Small intestine (tissue), 7 donors: ENCODE data around the gene DUS1L. TPM values are rescaled to one million over a fixed set of nuclear protein-coding genes. Genes with fewer than 3 reads are reported as not detected.

ENCODE experiments used
- DNase-seq, 2 donors: peaks; one replicate each; pipeline versions ENCODE4 v3.0.0 to v3.0.0-alpha.2; 2013
- FAIRE-seq: peaks from 2 replicates; lab custom pipeline; 2012; peaks lifted over from hg19 to GRCh38; lab: Jason Lieb, UNC
- H3K27ac ChIP-seq, 3 donors: one replicate each; pipeline ENCODE4 v1.5.1; 2013; ENCODE audit warnings: low read length in 2 of 3, mild to moderate bottlenecking in 2 of 3, control low read depth in 1 of 3, inconsistent platforms in 1 of 3, low read depth in 1 of 3, moderate library complexity in 1 of 3
- H3K27me3 ChIP-seq, 3 donors: one replicate each; pipeline ENCODE4 v1.6.1; 2013; ENCODE audit warnings: low read length in 3 of 3, inconsistent platforms in 1 of 3; ENCODE audit not compliant: control insufficient read depth in 3 of 3, insufficient read depth in 3 of 3
- H3K36me3 ChIP-seq, 3 donors: one replicate each; pipeline ENCODE4 v1.6.1; 2013; ENCODE audit warnings: low read length in 3 of 3, inconsistent platforms in 1 of 3, low read depth in 1 of 3, mild to moderate bottlenecking in 1 of 3, moderate library complexity in 1 of 3; ENCODE audit not compliant: control insufficient read depth in 3 of 3, insufficient read depth in 2 of 3
- H3K4me1 ChIP-seq, 3 donors: one replicate each; pipeline ENCODE4 v1.6.1; 2013; ENCODE audit warnings: low read length in 2 of 3, inconsistent platforms in 1 of 3, low read depth in 1 of 3, mild to moderate bottlenecking in 1 of 3, moderate library complexity in 1 of 3; ENCODE audit not compliant: control insufficient read depth in 3 of 3, insufficient read depth in 2 of 3
- H3K4me3 ChIP-seq, 3 donors: one replicate each; pipeline ENCODE4 v1.5.1; 2013; ENCODE audit warnings: low read length in 3 of 3, control low read depth in 1 of 3, inconsistent platforms in 1 of 3, low read depth in 1 of 3, mild to moderate bottlenecking in 1 of 3, moderate library complexity in 1 of 3
- H3K9me3 ChIP-seq, 2 donors: one replicate each; pipeline ENCODE4 v1.6.1; 2013; ENCODE audit warnings: low read depth in 1 of 2, low read length in 1 of 2; ENCODE audit not compliant: control insufficient read depth in 2 of 2, insufficient read depth in 1 of 2
- WGBS, 3 donors: extraction: QIAGEN DNeasy Blood & Tissue Kit; methylation state at CpG; one replicate each; pipeline ENCODE4 v1.1.7; 2013; 5-methylcytosine and 5-hydroxymethylcytosine counted together
- polyA plus RNA-seq, 4 donors: library from polyadenylated mRNA; stranded (reverse) in 3 of 4; unstranded in 1 of 4; fragments of 200-250 nt in 3 of 4; fragments of 120-200 nt in 1 of 4; gene quantifications; one replicate each; pipeline versions ENCODE4 v1.2.1 to v1.2.3, GENCODE V29; 2013
- donor health status: healthy with polysubstance abuse.
- donor health status: control.
- donor health status: control.
- donor health status: Bipolar disorder and iron deficiency.
- donor health status: healthy.

Gene DUS1L
- polyA plus RNA-seq, 4 donors, result 86.6 to 170 (median 127) TPM

DNA sequence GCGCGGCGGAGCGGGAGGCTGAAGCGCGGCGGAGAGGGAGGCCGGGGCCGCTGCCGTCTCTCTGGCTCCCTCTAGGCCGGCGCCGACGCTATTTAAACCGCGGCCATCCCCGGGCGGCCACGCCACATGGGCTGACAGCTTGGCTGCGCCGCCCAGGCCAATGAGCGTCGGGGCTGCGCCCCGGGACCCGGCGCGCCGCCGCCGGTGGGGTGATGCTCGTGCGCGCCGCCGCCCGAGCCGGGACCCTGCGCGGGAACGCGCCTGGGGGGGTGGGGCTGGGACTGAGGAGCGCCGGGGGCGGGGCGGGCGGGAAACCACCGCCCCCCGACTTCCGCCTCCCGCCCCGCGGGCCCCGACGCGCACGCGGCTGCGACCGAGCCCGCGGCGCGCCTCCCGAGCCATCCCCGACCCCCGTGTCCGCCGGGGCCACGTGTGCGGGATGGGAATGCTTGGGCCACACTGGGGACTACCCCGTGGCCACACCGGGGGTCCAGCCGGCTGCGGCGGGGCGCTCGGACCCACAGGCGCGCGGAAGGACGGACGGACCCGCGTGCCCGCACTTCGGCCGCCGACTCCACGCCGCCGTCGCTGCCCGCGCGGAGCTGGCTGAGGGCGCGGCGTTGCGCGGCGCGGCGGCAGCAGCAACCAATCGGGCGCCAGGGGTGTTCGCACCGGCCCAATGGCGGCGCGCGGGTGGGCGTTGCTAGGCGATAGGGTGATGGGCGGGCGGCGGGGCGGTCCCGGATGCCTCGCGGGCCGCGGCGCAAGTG is 32.8 kb upstream of the DUS1L start, which contains the start of gene FASN:
FASN (minus strand) TSS at position 68 of the 770 bp plus-strand sequence. CDS start 1,791 bp downstream, outside the sequence.
- FAIRE-seq, result no peak
- WGBS, 3 donors, result 0 to 1% (median 0%) methylated on average over 68 to 124 of the region's 124 CpGs

DNA sequence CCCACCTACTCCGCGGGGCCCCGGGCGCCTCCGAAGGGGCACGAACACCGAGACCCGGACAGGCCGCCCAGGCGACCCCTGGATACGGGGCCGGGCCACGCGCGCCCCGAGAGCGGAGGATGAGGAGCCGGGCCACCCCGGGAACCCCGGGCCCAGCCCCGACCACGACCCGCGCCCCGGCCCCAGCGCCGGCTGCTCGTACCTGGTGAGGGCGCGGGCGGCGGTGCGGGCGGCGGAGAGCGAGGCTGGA is 32.2 kb upstream of the DUS1L start:
- H3K36me3 ChIP-seq, result peaks cover 4 to 53% (median 7%) of the 10 kb centered on the region in 3 donors
- WGBS, 3 donors, result 1 to 2% (median 1%) methylated on average over 24 to 36 of the region's 36 CpGs
- peak overlapping the region; percentile 71 to 92 (median 85) for H3K27ac ChIP-seq
- no peaks in the 10 kb centered on the region for H3K9me3 ChIP-seq
- FAIRE-seq (no peak), DNase-seq (no peak)
- peaks cover 2 to 32% (median 6%) of the 10 kb centered on the region in 3 donors for H3K4me1 ChIP-seq
- H3K4me3 ChIP-seq, result peak overlapping the region; percentile 54 to 73 (median 62)
- no peaks in the 10 kb centered on the region for H3K27me3 ChIP-seq

More for the DNA sequence above, 32.8 kb upstream of the DUS1L start, which contains the start of gene FASN:
- DNase-seq, result peak; percentile 94 to 98
- no peaks in the 10 kb centered on the region for H3K27me3 ChIP-seq
- H3K4me1 ChIP-seq, result peaks cover 2 to 35% (median 6%) of the 10 kb centered on the region in 3 donors
- H3K27ac ChIP-seq, result peak within 1 kb of the TSS; percentile 89 to 98 (median 96)
- H3K36me3 ChIP-seq, result peaks cover 4 to 48% (median 7%) of the 10 kb centered on the region in 3 donors
- H3K4me3 ChIP-seq, result peak within 1 kb of the TSS; percentile 54 to 73 (median 62)
- H3K9me3 ChIP-seq, result no peaks in the 10 kb centered on the region

DNA sequence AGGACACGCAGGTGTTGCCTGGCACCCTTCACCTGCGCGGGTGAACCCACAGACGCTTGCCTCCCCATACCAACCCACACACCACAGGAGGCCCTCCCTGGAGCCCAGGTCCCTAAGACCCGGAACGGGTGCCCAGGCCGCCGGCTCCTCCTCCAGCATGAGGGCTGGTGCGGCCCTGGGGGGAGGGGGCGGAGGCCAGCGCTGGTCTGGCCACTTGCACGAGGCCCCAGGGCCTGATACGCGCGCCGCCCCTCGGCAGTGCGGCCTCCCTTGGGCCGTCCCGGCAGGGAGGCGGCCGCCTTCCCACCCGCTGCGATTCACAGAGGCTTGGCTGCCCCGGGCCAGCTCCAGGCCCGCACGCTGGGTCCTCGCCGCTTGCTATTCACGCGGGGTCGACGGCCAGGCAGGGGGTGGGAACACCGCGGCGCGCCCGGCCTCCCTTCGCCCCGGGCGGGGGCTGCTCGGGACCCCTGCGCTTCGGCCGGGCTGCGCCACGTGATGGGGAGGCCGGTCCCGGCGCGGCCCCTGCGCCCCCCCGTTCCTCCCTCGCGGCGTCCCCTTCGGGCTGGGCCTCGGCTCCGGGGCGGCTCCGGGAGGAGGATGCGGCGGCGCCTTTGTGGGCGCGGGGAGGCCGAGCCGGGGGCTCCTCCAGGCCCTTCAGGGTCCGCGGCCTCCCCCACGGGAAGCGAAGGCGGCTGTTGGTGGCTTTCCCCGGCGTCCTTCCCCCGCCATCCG is 31.7 kb upstream of the DUS1L start:
- no peaks in the 10 kb centered on the region for H3K9me3 ChIP-seq
- H3K36me3 ChIP-seq, result peaks cover 4 to 58% (median 9%) of the 10 kb centered on the region in 3 donors
- DNase-seq, result peak; percentile 32 to 74
- peak overlapping the region; percentile 71 to 92 (median 85) for H3K27ac ChIP-seq
- no peak for FAIRE-seq
- no peaks in the 10 kb centered on the region for H3K27me3 ChIP-seq
- peaks cover 2 to 32% (median 6%) of the 10 kb centered on the region in 3 donors for H3K4me1 ChIP-seq
- peak overlapping the region; percentile 54 to 73 (median 62) for H3K4me3 ChIP-seq
- WGBS, 3 donors, result 1% methylated on average over 41 to 77 of the region's 77 CpGs

DNA sequence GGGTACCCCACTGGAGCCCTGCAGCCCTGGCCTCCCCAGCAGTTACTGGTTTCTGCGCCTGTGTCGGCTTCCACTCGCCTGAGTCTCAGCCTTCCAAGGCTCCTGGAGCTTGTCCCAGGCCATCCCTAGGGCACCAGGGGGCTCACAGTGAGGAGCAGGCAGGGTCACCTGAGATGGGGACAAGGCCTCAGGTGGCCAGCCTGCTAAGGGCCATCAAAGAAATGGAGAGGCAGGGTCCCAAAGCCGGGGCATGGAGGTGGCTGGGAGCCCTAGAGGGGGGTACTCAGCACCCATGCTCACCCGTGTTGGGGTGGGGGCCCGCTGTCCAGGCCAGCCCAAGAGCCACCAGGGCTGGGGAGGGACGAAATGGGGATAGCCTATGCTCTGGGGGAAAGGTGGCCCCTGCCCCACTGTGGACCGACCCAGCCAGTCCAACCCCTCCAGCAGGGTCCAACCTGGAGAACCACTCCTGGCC is 31.1 kb upstream of the DUS1L start:
- Histone ChIP-seq H3K4me1 (peaks cover 2 to 28% (median 6%) of the 10 kb centered on the region in 3 donors), H3K27me3 (no peaks in the 10 kb centered on the region), H3K4me3 (peak overlapping the region; percentile 54 to 73 (median 62)), H3K9me3 (no peaks in the 10 kb centered on the region), H3K27ac (peak overlapping the region in 1 of 3 donors; percentile 46), H3K36me3 (peaks cover 9 to 61% (median 13%) of the 10 kb centered on the region in 3 donors)
- WGBS, 3 donors, result 56 to 69% (median 58%) methylated on average over 7 to 8 of the region's 8 CpGs
- DNase-seq (no peak), FAIRE-seq (no peak)

DNA sequence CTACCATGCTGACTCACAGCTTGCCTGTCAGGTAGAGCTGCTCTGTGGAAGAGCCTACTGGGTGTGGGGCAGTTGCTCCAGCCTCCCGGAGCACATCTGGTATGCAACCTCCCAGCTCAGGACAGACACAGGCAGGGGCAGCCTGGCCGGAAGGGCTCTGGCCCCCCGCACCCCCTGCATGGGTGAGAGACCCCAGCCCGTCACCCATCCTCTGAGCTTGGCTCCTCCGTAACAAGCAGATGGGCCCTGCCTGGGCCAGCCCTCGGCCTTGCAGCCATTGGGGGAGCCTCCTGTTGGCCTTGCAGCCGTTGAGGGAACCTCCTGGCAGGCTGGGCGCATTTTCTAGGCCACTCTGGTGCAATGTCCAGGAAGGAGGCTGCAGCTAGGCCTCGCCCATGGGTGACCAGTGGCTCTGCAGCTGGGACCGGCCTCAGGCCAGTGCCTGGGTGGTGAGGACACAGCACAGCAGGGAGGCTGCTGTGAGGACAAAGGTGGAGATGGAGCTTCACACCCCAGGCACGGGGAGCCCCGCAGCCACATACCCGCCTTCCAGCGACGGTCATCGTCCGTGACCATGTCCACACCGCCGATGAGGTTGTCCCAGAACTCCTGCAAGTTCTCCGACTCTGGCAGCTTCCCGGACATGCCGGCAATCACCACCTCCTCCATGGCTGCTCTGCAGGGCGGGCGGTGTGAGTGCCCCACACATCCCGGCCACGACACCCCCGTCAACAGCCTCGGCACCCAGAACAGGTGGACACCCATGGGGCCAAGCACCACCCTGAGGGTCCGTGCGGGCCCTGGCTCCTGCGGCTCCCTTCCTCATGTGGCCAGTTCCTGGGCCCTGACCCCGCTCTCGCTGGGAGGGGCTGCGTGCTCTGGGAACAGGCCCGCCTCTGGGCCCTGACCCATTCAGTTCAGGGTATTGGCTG is 30.4 kb upstream of the DUS1L start:
- H3K27me3 ChIP-seq, result no peaks in the 10 kb centered on the region
- peaks cover 2 to 21% (median 6%) of the 10 kb centered on the region in 3 donors for H3K4me1 ChIP-seq
- H3K27ac ChIP-seq, result no peak overlapping the region
- H3K4me3 ChIP-seq, result peak overlapping the region in 1 of 3 donors; percentile 54
- peaks cover 9 to 61% (median 17%) of the 10 kb centered on the region in 3 donors for H3K36me3 ChIP-seq
- DNase-seq (no peak), FAIRE-seq (no peak)
- H3K9me3 ChIP-seq, result no peaks in the 10 kb centered on the region
- 92 to 96% (median 94%) methylated on average over 35 of the region's 35 CpGs for WGBS, 3 donors

DNA sequence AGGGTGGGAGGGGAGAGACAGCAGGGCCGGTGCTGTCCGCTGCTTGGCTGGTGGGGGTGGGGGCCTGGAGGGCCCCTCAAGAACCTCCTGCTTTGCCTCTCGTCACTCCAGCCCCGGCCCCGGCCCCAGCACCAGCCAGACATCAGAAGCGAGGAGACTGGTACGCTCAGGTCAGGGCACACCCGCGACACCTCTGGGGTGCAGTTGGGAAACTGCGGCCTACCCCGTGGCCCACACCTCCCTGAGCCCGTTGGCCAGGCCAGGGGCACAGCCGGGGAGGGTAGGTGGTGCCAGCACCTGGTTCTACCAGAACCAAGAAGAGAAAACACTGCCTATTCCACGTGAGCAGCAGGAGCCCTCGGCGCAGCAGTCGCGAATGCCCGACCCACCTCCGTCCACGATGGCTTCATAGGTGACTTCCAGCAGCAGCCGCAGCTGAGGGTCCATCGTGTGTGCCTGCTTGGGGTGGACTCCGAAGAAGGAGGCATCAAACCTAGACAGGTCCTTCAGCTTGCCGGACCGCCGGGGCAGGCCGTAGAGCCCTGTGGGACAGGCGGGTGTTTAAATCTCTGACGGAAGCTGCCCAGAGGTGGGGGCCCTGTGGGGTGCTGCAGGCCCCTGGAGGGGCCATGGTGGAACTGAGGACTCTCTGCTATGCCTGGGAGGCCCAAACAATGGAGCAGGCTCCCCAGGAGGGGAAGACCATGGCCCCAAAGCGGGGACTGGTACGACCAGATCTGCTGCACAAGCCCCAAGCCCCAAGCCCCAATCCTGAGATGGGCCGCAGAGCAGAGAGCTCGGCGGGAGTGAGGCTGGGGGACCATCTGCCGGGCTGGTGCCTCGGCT is 29.6 kb upstream of the DUS1L start:
- peaks cover 14 to 64% (median 19%) of the 10 kb centered on the region in 3 donors for H3K36me3 ChIP-seq
- H3K27me3 ChIP-seq, result no peaks in the 10 kb centered on the region
- no peak overlapping the region for H3K4me3 ChIP-seq
- WGBS, 3 donors, result 92 to 93% (median 93%) methylated on average over 36 to 37 of the region's 37 CpGs
- DNase-seq, result no peak
- FAIRE-seq, result no peak
- no peak overlapping the region for H3K27ac ChIP-seq
- H3K4me1 ChIP-seq, result peaks cover 2 to 19% (median 6%) of the 10 kb centered on the region in 3 donors
- H3K9me3 ChIP-seq, result no peaks in the 10 kb centered on the region

DNA sequence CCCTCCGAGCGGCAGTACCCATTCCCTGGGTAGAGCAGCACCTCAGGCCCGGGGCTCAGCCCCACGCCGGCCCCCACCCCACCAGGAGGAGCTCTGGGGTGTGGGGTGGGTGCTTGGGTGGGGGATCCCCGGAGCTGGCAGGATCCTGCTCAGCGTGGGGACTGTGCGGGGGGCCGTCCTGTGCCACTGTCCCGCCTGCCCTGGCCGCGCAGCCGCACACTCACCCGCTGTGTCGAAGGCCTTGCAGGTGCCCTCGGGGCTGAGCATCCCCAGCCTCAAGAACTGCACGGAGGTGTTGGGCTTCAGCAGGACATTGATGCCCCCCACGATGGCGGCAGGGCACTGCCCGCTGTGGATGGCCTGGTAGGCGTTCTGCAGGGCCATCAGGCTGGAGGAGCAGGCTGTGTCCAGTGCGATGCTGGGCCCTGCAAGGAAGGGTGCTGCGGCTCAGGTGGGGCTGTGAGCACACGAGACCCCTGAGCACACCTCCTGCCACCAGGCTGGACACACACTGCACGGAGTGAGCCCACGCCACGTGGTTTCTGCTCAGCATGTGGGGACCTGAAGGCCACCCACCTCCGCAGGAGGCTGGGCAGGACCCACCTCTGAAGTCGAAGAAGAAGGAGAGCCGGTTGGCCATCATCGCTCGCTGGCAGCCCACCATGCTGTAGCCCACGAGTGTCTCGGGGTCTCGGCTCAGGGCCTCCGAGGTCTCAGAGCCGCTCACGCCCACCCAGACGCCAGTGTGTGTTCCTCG is 27.6 kb upstream of the DUS1L start:
- no peaks in the 10 kb centered on the region for H3K9me3 ChIP-seq
- 96 to 97% (median 97%) methylated on average over 38 to 40 of the region's 40 CpGs for WGBS, 3 donors
- H3K4me3 ChIP-seq, result no peak overlapping the region
- H3K4me1 ChIP-seq, result peaks cover 0 to 10% (median 0%) of the 10 kb centered on the region in 3 donors
- no peak overlapping the region for H3K27ac ChIP-seq
- no peak for FAIRE-seq
- H3K36me3 ChIP-seq, result peaks cover 16 to 84% (median 19%) of the 10 kb centered on the region in 3 donors
- no peak for DNase-seq
- no peaks in the 10 kb centered on the region for H3K27me3 ChIP-seq
